HG03039 (cell line): ENCODE data around the gene SMC5.
"Not testable (repeated sequence)": the region's sequence is repeated elsewhere in the genome, so short reads cannot be mapped to it uniquely, and the experiment has no call there.

Experiments
- ATAC-seq: cut with Tn5 transposase; IDR thresholded peaks from one replicate; pipeline ENCODE4 v1.9.1; 2021; ENCODE audit warnings: mild to moderate bottlenecking, moderate library complexity; ENCODE audit not compliant: unreplicated experiment

The SMC5 gene

DNA sequence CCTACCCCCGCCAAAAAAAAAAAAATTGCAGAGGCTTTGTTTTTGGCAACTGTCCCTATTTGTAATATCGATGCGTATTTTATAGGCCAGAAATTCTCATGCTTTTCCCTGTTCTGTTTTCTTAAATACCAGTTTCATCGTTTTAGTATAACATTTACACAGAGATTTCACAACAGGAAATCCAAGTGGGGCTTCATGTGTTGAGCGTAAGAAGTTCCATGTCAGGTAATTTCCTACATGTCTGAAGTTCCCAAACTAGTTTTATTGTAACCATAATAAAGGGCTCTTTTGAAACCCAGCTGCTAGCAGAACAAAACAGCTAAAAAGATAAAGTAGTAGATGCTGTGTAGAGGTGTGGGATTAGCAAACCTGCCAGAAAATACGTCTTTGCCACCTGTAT, 4.2 kb downstream of the SMC5 start:
- no peak for ATAC-seq

- ATAC-seq, result no peak
Observed at GRCh38 chr9:70263421-70263820, 4.6 kb downstream of the SMC5 start.

- ATAC-seq, result no peak
Observed at GRCh38 chr9:70278305-70278704, 19.5 kb downstream of the SMC5 start.

DNA sequence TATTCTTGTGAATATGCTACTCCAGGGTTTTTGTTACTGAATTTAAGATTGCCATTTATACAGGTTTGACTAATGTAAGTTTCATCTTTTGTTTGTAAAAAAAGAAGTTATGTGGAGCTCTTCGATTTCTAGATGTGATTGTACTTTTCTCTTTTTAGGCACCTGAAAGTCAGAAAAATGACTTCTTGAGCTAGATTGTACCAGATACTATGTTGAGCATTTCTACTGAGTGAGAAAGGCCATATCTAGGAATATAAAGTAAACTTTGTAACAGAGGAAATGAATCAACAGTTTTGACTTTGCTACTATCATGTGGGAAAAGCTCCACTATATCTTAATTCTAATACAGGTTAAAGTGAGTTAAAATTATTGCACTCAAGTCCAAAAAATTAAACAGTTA, 25.1 kb downstream of the SMC5 start:
- ATAC-seq, result no peak

DNA sequence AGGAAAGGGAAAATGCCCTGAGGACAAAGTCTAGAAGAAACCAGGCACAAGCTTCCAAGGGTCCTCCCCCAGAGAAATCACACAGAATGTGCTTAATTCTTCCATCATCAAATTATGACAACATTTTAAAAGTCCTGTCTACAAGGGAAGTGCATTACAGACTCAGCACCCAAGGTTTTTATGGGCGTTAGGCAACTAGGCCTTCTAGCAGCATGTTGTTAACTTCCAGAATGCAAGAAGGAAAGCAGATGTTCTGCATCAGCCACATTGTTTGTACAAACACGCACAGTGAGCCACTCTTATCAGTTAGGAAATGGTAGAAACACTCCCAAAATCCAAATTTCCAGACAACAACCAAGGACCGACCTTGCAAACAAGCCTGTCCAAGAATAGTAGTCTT, 26.5 kb downstream of the SMC5 start:
- ATAC-seq, result no peak

- no peak for ATAC-seq
Observed at GRCh38 chr9:70285981-70286598, 27.3 kb downstream of the SMC5 start.

DNA sequence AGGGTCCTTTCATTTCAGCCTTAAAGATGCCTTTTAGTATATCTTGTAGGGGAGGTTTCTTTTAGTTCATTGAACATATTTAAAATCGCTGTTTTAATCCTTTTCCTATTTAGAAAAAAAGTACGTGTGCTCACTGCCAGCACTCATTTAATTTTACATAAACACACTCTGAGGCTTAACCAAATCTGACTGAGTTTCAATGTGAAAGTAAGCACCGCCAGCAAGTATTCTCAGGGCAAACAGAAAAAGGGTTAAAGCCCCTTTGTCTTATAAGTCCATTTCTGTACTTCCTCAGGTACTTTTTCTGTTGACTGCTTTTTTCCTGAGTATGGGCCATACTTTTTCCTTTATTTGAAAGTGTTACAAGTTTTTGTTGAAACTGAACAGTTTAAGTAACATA, 31.8 kb downstream of the SMC5 start:
- no peak for ATAC-seq

GRCh38 chr9:70291446-70291845, 32.7 kb downstream of the SMC5 start:
- ATAC-seq, result no peak

- ATAC-seq, result no peak
Observed at GRCh38 chr9:70292253-70292652, 33.5 kb downstream of the SMC5 start.

- ATAC-seq, result no peak
Observed at GRCh38 chr9:70293214-70293613, 34.4 kb downstream of the SMC5 start.

- ATAC-seq, result no peak
Observed at GRCh38 chr9:70297141-70297540, 38.4 kb downstream of the SMC5 start.

GRCh38 chr9:70298245-70298771, 39.5 kb downstream of the SMC5 start:
- no peak for ATAC-seq

DNA sequence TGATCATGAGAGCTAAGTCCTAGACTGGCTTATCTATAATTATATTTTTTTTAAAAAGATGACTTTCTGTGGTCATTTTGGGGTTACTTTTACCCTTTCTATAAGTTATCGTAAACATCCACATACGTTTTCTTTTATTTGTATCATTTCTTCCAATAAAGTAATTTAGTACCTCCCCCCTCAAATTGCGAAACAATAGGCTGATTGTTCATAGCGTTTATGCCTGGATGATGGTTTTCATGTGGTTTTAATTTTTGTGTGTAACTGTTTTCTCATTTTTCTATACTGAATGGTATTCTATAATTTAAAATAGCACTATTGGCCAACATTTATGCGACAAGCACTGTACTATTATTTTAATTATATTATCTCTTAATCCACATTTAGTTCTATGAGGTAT, 44.5 kb downstream of the SMC5 start:
- no peak for ATAC-seq

GRCh38 chr9:70304810-70305209, 46.0 kb downstream of the SMC5 start:
- no peak for ATAC-seq

- ATAC-seq, result no peak
Observed at GRCh38 chr9:70315389-70315788, 56.6 kb downstream of the SMC5 start.

DNA sequence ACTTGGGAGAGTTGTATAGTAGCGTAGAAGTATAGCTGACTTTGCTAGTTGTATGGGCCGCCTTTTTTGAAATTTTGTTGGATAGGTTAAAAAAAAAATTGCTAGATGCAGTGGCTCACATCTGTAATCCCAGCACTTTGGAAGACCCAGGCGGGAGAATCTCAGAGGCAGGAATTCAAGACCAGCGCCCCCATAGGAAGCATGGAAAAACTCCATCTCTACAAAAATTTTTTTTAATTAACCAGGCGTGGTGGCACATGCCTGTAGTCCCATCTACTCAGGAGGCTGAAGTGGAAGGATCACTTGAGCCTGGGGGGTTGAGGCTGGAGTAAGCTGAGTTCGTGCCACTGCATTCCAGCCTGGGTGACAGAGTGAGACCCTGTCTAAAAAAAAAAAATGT, 59.2 kb downstream of the SMC5 start:
- no peak for ATAC-seq

DNA sequence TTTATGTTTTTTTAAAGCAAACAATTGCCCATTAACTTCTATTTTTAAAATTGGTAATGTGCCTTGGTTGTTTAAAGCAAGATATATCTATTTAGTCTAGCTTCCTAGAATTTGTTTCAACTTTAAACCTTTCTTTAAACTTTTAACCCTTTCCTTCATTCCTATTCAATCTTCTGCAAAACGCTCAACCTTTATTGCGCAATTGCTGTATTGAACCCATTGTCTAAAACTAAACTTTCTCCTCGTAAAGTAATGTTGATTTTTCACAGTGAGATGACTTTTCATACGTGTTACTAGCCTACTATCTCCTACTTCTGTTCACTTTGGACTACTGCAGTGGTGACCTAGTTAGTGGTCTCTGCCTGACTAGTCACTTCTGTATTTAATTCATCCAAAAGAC, 63.3 kb downstream of the SMC5 start:
- ATAC-seq, result no peak

DNA sequence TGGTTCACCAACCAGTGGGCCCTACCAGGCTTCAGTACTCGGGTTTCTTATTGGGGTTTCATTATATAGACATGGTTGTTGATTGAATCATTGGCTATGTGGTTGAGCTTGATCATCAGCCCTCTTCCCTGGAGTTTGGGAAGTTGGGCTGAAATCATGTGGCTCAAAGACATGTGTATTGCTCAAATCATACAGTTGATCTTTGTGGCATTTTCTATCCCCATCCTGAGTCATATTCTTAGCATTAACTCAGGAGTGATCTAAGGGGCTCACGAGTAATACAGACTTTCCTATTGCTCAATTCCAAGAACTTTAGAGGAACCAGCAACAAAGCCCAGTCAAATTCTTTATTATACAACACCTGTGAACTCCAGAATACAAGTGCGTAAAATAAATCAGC, 66.2 kb downstream of the SMC5 start:
- ATAC-seq, result no peak

- ATAC-seq, result not testable (repeated sequence)
Observed at GRCh38 chr9:70328625-70329024, 69.8 kb downstream of the SMC5 start.

GRCh38 chr9:70340572-70340971, 81.8 kb downstream of the SMC5 start:
- no peak for ATAC-seq

DNA sequence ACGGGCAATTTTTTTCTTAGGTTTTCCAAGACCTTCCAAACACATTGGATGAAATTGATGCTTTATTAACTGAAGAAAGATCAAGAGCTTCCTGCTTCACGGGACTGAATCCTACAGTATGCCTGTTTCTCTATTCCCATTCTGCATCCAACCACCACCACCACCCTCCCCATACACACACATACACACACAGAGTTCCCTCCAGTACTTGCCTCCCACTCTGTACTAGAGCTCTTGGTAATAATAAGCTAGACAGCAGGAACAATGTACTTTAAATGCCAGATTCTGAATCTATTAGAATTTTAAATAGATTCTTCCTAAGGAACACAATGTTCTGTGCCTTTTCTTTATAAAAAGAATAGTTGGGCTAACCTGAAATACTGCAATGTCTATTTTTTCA, 88.3 kb downstream of the SMC5 start:
- no peak for ATAC-seq

DNA sequence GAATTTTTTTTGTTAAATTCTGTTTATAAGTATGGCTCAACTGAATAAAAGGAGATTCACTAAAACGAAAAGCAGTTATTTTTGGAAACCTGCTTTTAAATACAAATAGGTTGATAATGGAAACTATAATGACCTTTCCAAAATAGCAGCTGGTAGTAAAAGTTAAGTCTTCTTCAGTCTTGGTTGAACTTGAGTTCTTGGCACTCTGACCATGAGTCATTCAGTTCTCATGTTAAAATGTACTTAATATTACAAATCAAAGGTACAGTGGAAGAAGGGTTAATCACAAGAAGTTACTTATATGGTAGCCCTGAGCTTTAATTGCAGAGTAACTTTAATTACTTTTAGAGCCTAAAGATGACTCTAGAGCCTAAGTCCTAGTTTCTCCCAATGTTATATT, 93.6 kb downstream of the SMC5 start:
- ATAC-seq, result no peak

GRCh38 chr9:70352802-70353201, 94.0 kb downstream of the SMC5 start:
- no peak for ATAC-seq
